Measurements from ENCODE around the gene ATP7B.

The ATP7B gene

DNA sequence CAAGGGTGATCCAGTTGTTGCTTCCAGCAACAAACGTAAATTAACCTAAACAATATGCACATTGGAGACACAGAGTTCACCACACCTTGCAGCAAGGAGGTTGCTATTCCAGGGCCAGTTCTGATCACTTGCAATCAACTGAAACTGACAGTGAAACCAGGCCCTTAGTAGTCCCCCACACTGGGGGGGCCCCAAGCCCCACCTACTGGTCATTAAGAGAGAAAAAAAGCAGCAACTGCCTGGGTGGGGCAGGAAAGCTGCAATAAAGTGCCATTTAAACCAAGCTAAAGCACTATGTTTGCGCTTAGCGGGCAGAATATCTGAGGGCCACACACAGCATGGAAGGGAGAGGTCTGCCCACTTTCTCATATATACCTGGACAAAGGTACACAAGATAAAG lies 51.5 kb downstream of the ATP7B start:
- Histone ChIP-seq H3K4me3 (ENCODE audit: severe bottlenecking) (no peak overlapping the region), H3K27me3 (ENCODE audit: insufficient read depth, poor library complexity, severe bottlenecking) (no peaks in the 10 kb centered on the region), H3K9me3 (ENCODE audit: severe bottlenecking) (no peaks in the 10 kb centered on the region), H3K36me3 (ENCODE audit: low read depth) (no peaks in the 10 kb centered on the region), H3K4me1 (ENCODE audit: insufficient read depth, poor library complexity, severe bottlenecking) (no peaks in the 10 kb centered on the region), H3K27ac (ENCODE audit: poor library complexity, severe bottlenecking) (no peak overlapping the region)
- ATAC-seq (ENCODE audit: low read depth) (no peak), DNase-seq (ENCODE audit: low spot score) (no peak)
- TF ChIP-seq, protein P1, sequence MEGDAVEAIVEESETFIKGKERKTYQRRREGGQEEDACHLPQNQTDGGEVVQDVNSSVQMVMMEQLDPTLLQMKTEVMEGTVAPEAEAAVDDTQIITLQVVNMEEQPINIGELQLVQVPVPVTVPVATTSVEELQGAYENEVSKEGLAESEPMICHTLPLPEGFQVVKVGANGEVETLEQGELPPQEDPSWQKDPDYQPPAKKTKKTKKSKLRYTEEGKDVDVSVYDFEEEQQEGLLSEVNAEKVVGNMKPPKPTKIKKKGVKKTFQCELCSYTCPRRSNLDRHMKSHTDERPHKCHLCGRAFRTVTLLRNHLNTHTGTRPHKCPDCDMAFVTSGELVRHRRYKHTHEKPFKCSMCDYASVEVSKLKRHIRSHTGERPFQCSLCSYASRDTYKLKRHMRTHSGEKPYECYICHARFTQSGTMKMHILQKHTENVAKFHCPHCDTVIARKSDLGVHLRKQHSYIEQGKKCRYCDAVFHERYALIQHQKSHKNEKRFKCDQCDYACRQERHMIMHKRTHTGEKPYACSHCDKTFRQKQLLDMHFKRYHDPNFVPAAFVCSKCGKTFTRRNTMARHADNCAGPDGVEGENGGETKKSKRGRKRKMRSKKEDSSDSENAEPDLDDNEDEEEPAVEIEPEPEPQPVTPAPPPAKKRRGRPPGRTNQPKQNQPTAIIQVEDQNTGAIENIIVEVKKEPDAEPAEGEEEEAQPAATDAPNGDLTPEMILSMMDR (IDR thresholded peaks at IDR 0.05; ENCODE audit: poor library complexity, severe bottlenecking), result no peak

DNA sequence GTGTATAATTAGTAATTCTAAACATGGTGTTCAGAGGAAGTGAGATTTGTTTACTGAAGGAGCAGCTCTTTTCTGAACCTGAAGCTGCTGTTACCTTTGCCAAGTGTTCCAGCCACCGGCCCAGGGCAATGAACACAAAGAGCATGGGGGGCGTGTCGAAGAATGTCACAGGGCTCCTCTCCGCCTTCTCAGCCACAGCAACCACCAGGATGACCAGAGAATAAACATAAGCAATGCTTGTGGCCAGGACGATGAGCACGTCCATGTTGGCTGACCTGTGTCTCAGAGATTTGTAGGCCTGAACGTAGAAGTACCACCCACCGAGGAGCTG lies 53.1 kb downstream of the ATP7B start:
- Histone ChIP-seq H3K4me3 (ENCODE audit: severe bottlenecking) (no peak overlapping the region), H3K36me3 (ENCODE audit: low read depth) (no peaks in the 10 kb centered on the region), H3K27ac (ENCODE audit: poor library complexity, severe bottlenecking) (no peak overlapping the region), H3K27me3 (ENCODE audit: insufficient read depth, poor library complexity, severe bottlenecking) (no peaks in the 10 kb centered on the region), H3K9me3 (ENCODE audit: severe bottlenecking) (no peaks in the 10 kb centered on the region), H3K4me1 (ENCODE audit: insufficient read depth, poor library complexity, severe bottlenecking) (no peaks in the 10 kb centered on the region)
- DNase-seq (ENCODE audit: low spot score) (no peak), ATAC-seq (ENCODE audit: low read depth) (no peak)
- TF ChIP-seq, protein P1 (IDR thresholded peaks at IDR 0.05; ENCODE audit: poor library complexity, severe bottlenecking), result no peak

DNA sequence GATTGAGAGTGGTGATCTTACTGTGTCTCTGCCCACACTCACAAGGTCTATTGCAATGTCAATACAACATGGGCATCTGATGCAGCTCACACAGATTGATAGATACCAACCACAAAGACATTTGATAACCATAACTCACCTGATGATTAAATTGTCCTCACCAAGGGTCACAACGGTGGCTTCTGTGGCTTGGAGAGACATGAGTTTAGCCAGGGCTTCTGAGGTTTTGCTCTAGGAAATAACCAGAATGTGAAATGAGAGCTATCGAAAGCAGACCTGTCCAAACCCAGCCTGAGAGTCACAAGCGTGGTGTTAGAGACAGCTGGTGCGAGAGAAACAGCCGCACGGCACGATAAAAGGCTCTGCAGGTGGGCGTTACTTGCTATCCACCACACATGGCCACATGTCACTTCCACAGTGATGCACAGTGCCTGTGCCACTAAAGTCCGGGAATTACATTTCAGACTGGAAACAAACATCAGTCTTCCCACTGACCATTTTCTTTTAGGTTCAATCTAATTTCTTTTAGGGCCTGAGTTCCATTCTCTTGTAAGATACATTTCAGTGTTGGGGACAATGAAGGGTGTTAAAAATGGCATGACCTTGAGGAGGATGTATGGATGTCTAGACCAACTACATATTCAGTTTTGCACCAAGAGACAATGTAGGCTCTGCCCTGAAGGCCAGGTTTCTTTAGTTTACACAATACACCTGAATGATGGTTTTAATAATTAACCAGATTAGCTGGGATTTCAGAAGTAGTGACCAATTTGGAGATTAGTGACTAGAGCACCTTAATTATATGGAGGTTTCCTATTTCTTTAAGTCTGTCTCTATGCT lies 53.7 kb downstream of the ATP7B start:
- Histone ChIP-seq H3K4me3 (ENCODE audit: severe bottlenecking) (no peak overlapping the region), H3K27me3 (ENCODE audit: insufficient read depth, poor library complexity, severe bottlenecking) (no peaks in the 10 kb centered on the region), H3K4me1 (ENCODE audit: insufficient read depth, poor library complexity, severe bottlenecking) (no peaks in the 10 kb centered on the region), H3K9me3 (ENCODE audit: severe bottlenecking) (no peaks in the 10 kb centered on the region), H3K27ac (ENCODE audit: poor library complexity, severe bottlenecking) (no peak overlapping the region), H3K36me3 (ENCODE audit: low read depth) (no peaks in the 10 kb centered on the region)
- DNase-seq (ENCODE audit: low spot score) (no peak), ATAC-seq (ENCODE audit: low read depth) (no peak)
- TF ChIP-seq, protein P1 (IDR thresholded peaks at IDR 0.05; ENCODE audit: poor library complexity, severe bottlenecking), result no peak

DNA sequence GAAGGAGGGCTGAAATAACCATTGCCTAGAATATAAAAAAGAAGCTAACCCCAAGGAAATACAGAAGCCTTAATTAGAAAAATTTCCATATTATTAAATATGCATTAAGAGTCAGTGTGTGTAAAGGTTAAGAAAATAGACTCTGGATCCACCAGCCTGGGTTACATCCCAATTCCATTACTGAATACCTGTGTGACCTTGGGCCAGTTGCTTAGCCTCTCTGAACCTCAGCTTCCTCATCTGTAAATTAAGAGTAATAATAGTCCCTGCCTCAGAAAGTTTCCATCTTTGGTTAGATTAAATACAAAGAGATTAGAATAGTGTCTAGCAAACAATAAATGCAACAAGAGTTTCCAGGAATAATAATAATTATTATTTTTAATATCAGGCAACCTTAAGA lies 54.5 kb downstream of the ATP7B start:
- Histone ChIP-seq H3K36me3 (ENCODE audit: low read depth) (no peaks in the 10 kb centered on the region), H3K4me3 (ENCODE audit: severe bottlenecking) (no peak overlapping the region), H3K27ac (ENCODE audit: poor library complexity, severe bottlenecking) (no peak overlapping the region), H3K27me3 (ENCODE audit: insufficient read depth, poor library complexity, severe bottlenecking) (no peaks in the 10 kb centered on the region), H3K9me3 (ENCODE audit: severe bottlenecking) (no peaks in the 10 kb centered on the region), H3K4me1 (ENCODE audit: insufficient read depth, poor library complexity, severe bottlenecking) (no peaks in the 10 kb centered on the region)
- ATAC-seq (ENCODE audit: low read depth) (no peak), DNase-seq (ENCODE audit: low spot score) (no peak)
- TF ChIP-seq, protein P1 (IDR thresholded peaks at IDR 0.05; ENCODE audit: poor library complexity, severe bottlenecking), result no peak
